BJ (cell line): ENCODE data around the gene ME1. TPM values are rescaled to one million over a fixed set of nuclear protein-coding genes. Genes with fewer than 3 reads are reported as not detected.

Experiments used
- CTCF ChIA-PET: fragments of 350-600 bp; formaldehyde crosslinking; extraction: SDS; loops from one replicate; lab custom pipeline; 2021; ENCODE audit warnings: antibody characterized with exemption, inconsistent platforms; lab: Yijun Ruan, JAX
- POLR2A ChIA-PET: fragments of 300-600 bp; sonication (Branson Sonifier 250); formaldehyde crosslinking; extraction: SDS; loops from one replicate; lab custom pipeline; 2021; ENCODE audit warnings: antibody characterized with exemption; lab: Charles Lee
- DNase-seq: peaks from one replicate; pipeline ENCODE4 v3.0.0-alpha.2; 2011; ENCODE audit warnings: low read depth
- H3K27me3 ChIP-seq: 2 replicates; pipeline ENCODE4 v1.6.0; 2011; ENCODE audit warnings: low read length; ENCODE audit not compliant: control insufficient read depth, insufficient read depth
- H3K36me3 ChIP-seq: 2 replicates; pipeline ENCODE4 v1.5.1; 2011; ENCODE audit warnings: low read length; ENCODE audit not compliant: control insufficient read depth, insufficient read depth
- H3K4me3 ChIP-seq: 2 replicates; pipeline ENCODE4 v1.5.1; 2011; ENCODE audit warnings: low read depth, mild to moderate bottlenecking, control low read depth, low read length
- CTCF ChIP-seq: IDR thresholded peaks from 2 replicates; pipeline ENCODE4 v1.5.1; 2011; ENCODE audit warnings: low read depth, mild to moderate bottlenecking, control low read depth, inconsistent platforms, low read length, moderate library complexity; ENCODE audit not compliant: insufficient read depth
- polyA plus RNA-seq: library from polyadenylated mRNA; depleted of rRNA; stranded (reverse); fragments of >200 nt; gene quantifications from 2 replicates; pipeline ENCODE4 v1.2.3, GENCODE V29; 2011

ME1 gene
- polyA plus RNA-seq, 1 experiment: 5.5 TPM

DNA sequence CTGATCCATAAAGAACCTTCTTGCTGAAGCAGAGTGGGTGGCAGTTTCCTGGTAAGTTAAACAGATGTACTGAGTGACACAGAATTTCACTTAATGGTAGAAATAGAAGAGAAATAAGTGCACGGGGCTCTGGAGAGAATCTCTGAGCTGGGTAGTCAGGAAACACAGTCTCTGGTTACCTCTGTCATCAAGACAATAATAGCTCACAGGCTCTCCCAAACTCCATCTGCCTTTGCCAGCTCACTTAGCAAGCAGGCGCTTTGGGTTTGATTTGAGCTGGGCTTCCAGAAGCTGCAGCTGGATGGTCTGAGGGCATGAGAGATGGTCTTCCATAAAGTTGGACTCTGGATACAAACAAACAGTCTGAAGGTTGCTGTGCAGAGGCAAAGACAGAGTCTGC lies 41.9 kb upstream of the ME1 start:
- ChIA-PET POLR2A (no interaction called here), CTCF (no interaction called here)
- no peaks in the 10 kb centered on the region for H3K36me3 ChIP-seq
- H3K4me3 ChIP-seq: no peak overlapping the region
- TF ChIP-seq CTCF: no peak
- peaks cover 1% of the 10 kb centered on the region; the same call in 1 of the 2 replicates for H3K27me3 ChIP-seq
- no peak for DNase-seq

GRCh38 chr6:83470587-83470986 lies 39.7 kb upstream of the ME1 start:
- Histone ChIP-seq H3K27me3 (peaks cover 1% of the 10 kb centered on the region; the same call in 1 of the 2 replicates), H3K4me3 (no peak overlapping the region), H3K36me3 (no peaks in the 10 kb centered on the region)
- TF ChIP-seq CTCF: no peak
- POLR2A ChIA-PET: no interaction called here
- CTCF ChIA-PET: interaction anchor here (1.0 kb wide), 1 partner anchor 248 kb away, joined by 3 read pairs; no protein-coding TSS in a partner anchor
- no peak for DNase-seq

- Histone ChIP-seq H3K27me3 (peaks cover 1% of the 10 kb centered on the region; the same call in 1 of the 2 replicates), H3K4me3 (no peak overlapping the region), H3K36me3 (no peaks in the 10 kb centered on the region)
- no peak for TF ChIP-seq CTCF
- no peak for DNase-seq
- ChIA-PET CTCF (no interaction called here), POLR2A (no interaction called here)
Observed at GRCh38 chr6:83470001-83470400, 39.1 kb upstream of the ME1 start.

DNA sequence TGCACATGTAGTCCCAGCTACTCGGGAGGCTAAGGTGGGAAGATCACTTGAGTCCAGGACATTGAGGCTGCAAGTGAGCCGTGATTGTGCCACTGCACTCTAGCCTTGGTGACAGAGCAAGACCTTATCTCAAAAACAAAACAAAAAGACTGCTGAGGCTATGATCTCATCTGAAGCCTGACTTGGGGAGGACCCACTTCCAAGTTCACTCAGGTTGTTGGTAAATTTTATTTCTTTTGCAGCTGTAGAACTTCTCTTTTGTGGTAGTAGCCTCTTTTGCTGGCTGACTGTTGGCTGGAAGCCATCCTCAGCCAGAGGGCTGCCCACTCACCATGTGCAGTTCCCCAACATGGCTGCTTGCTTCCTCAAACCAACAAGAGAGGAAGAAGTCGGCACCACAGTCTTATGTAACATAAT lies 36.8 kb upstream of the ME1 start:
- ChIA-PET CTCF (interaction anchor here (0.6 kb wide), 1 partner anchor 13 kb away, joined by 3 read pairs; no protein-coding TSS in a partner anchor), POLR2A (no interaction called here)
- Histone ChIP-seq H3K4me3 (no peak overlapping the region), H3K36me3 (no peaks in the 10 kb centered on the region), H3K27me3 (no peaks in the 10 kb centered on the region)
- no peak for DNase-seq
- TF ChIP-seq CTCF: no peak

DNA sequence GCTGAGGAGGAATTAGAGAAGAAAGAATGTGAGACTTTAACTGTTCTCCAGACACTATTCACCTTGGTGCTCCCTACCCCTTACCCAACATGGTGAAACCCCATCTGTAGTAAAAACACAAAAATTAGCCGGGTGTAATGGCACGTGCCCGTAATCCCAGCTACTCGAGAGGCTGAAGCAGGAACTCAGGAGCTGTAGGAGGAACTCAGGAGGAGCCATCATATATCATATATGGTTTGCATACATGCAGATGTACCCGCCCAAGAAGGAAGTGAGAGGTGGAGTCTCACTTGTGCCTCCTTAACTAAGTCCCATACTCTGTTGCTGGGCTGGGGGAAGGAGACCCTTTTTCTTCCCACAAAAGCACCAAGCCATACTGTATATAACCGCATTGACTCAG lies 35.5 kb upstream of the ME1 start:
- no peak for DNase-seq
- CTCF ChIA-PET: interaction anchor here (1.1 to 1.7 kb wide), 2 partner anchors 38 to 49 kb away, joined by 3 to 4 read pairs; no protein-coding TSS in a partner anchor
- no peak for TF ChIP-seq CTCF
- Histone ChIP-seq H3K36me3 (no peaks in the 10 kb centered on the region), H3K27me3 (no peaks in the 10 kb centered on the region), H3K4me3 (no peak overlapping the region)
- POLR2A ChIA-PET: no interaction called here
